ENCODE results near the gene LTA4H.
"Not testable (repeated sequence)": the region's sequence is repeated elsewhere in the genome, so short reads cannot be mapped to it uniquely, and the experiment has no call there.

Gene LTA4H

DNA sequence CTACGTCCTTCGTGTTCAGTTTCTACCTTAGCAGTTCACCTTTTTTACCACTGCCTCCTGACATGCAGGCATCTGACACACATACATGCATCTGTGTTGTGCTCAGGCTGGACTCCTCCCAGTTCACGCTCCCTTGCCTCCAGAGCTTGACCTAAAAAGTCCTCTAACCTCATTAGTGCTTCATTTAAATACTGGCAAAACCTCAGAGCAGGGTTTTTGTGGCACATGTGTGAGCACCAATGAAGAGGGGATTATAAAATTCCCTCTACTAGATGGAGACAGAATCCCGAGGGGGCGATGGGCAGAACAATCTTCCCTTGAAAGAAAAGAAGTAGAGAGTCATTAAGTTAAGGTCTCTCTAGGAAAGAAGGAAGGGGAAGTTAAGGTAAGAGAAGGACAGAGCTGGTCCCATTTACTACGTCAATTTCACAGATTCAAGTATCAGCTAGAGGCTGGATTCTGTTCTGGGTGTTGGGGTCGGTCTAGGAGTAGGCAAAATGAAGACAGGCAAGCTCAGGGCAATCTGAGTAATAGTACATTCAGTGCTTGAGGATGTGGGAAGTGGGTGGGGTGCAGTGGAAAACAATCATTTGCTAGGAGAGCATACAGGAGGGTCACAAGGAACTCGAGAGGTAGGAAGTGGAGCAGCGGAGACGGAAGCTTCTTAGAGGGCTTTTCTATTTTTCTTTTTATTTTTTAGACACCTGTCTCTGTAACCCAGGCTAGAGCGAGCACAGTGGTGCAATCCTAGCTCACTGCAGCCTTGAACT is 46.7 kb downstream of the LTA4H start:
- DNase-seq: no peak

DNA sequence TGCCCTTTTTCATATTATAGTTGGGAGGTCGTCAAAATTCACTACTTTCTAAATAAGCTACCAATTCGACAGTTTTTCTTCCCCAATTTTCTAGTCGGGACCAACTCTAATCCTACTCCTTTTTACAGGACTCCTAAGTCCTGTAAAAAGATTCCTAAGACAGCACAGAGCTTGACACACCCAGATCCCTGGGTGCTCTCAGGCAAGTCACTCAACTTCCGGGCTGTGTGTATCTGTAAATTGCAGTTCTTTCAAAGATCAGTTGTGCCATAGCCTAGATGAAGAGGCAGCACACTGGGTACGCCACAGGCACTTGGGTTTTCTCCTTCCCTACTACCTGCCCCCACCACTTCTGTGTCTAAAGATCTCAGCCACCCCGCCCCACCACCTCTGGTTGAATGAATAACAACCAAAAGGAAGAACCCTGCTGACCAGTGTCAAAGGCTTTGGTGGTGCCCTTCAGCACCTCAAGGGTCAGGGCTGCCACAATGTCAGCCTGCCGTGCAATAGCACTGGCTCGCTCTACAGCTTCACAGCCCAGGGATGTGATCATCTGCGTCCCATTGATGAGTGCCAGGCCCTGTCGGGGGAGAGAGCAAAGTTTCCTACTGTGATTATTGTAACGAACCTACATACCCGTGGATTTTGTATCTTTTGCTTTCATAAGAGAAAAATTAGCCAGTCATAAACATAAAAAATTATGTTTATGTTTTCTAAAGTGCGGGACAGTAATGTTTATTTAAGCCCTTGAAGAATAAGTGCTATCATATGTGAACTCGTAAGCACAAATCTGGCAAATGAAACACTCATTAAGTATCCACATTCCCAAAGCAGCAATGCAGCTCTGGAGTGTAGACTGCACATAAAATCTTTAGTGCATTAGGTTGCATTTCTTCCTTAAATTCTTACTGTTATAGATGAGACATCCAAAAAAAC is 48.5 kb downstream of the LTA4H start:
- DNase-seq: no peak

DNA sequence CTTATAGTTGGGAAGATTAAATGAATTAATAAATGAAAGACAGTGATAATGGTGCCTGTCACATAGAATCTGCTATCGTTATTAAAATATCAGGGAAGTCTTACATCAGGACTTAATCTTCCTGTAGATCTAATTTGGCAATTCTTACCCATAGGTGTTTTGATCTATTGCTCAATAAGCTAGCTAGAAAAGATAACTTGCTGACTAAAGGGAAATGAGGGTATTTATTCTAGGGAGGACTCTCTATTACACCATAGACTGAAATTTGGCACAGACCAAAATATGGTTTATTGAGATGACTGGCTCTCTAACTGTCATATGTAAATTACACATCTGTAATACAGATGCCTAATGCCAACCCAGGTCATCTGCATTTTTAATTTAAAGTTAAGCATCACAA is 50.7 kb downstream of the LTA4H start:
- no peak for DNase-seq

DNA sequence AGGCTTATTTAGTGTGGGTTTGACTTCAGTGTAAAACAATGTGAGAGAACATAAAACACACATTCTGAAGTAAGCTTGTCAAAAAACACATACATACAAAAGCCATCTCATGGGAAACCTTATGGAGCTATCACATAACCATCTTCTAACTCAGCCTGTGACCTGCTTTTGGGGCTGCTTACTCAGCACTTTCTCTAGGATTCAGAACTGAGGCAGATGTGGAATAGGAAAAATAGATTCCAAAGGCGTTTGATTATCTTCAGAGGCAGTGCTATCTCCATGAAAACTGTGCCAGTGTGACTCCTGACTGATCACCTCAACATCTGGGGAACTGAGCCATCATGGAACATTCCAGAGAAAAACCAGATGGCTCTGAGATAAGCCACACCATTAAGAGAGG is 52.8 kb downstream of the LTA4H start:
- no peak for DNase-seq

DNA sequence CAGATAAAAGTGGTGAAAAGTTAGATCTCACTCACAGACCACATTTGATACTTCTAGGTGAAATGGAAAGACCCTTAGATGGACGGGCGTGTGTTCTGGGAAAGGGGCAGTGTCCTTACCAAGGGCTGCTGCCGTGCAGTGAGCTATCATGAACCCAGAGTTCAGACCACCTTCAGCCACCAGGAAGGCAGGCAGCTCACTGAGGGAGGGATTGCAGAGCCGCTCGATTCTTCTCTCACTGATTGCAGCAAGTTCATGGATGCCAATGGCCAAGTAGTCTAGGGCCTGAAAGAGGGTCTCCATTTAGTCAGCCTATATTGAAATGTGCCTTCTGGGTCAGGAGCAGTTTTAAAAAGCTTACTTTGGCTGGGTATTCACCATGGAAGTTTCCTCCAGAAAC is 55.0 kb downstream of the LTA4H start:
- no peak for DNase-seq

DNA sequence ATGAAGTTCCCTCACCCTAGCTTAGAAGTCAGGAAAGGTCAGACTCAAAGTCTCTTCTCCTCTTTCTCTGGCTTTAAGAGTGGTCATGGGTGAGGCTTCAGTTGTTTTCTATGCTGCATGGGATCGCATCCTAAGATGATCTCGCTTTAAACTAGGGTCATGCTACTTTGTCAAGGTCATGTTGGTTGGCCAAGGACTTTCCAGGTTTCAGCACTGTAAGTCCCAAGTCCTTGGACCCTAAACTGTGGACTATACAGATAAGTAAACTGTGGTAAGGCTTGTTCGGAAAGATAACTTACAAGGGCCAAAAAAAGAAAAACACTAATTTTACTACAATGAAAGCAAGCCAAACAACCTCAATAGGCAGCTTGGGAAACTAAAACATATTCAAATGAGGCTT is 56.6 kb downstream of the LTA4H start:
- no peak for DNase-seq

DNA sequence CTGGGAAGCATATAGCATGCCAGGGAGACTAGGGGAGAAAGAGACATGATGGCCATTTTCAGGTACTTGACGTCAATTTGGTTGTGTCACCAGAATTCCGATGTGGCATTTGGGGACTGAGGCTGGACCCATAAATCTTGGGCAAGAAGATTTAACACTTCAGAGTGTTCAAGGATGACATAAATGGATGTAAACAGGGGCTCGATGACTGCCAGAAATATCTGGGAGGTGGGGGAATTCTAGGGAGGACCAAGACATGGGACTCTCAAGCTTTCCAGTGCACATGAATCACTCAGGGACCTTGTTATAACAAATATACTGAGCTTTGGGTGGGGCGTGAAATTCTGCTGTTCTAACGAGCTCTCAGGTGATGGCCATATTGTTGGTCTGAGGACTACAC is 57.0 kb downstream of the LTA4H start:
- no peak for DNase-seq

DNA sequence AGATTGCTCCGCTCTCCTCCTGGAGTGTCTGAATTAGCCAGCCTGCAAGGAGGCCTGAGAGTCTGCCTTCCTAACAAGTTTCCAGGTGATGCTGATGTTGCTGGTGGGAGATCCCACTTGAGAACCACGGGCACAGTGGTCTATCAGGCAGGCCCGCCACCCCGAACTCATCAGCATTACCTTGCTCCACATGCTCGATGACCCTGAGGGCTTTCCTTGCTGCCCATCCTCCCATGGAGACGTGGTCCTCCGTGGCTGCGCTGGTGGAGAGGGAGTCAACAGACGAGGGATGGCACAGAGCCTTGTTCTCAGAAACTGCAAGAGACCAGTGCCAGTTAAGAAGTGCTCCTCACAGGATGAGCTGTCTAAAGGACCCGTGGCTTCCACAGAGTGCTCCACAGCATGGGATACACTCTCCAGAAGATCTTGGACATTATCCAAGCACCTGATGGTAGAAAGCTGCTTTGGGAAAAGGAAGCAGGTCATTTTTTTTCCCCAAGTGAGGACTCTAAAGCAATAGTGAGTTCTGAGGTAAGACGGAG is 57.6 kb downstream of the LTA4H start:
- no peak for DNase-seq

DNA sequence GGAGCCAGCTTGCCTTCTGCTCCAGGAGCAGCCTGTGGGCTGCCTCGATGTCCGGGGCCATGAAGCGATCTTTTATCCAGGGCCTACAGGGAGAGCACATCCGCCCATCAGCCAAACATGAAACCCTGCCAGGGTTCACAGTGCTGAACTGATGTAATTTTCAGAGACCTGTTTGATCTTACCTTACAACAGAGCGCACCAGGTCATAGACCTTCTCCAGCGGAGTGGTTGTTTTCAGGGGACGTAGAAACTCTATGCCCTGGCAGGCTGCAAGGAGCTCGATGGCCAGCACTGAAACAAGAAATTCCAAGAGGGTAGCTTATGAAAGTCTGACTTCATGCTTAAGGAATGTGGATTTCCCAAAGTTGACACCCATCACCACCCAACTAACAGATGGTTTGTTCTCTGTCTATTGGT is 59.0 kb downstream of the LTA4H start:
- DNase-seq: no peak

DNA sequence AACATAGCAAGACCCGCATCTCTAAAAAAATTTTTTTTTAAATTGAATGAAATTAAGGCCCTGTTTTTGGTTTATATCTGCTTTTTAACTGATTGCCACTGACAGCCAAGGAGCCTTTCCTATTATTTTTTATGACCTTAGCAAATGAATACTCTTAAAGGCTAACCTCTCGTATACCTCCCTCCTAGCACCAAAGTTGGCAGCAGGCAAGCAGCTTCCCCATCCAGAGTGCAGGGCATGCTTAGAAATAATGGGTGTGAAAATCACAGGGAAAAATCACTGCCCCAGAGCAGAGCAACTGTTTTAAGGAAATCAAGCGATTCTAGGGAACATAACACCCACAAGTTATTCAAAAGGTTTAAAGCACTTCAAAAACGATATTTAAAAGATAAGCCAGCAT is 59.9 kb downstream of the LTA4H start:
- DNase-seq: no peak

DNA sequence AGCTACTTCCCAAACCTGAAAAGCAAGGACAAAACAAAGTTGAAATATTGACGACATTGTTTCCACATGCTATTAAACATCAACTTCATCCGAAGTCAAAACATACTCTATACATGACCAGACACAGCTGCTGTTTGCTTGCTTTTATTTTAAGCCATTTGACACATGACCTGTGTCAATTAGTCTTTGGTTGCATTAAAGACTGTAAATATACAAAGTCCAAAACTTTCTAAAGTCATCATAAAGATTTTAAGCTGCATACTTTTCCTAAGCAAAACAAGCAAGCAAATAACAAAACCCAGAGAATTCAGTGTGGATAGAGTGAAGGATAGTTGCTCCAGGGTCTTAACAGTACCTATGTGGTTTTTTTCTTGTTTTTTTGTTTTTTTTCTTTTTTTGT is 61.0 kb downstream of the LTA4H start:
- DNase-seq: no peak

DNA sequence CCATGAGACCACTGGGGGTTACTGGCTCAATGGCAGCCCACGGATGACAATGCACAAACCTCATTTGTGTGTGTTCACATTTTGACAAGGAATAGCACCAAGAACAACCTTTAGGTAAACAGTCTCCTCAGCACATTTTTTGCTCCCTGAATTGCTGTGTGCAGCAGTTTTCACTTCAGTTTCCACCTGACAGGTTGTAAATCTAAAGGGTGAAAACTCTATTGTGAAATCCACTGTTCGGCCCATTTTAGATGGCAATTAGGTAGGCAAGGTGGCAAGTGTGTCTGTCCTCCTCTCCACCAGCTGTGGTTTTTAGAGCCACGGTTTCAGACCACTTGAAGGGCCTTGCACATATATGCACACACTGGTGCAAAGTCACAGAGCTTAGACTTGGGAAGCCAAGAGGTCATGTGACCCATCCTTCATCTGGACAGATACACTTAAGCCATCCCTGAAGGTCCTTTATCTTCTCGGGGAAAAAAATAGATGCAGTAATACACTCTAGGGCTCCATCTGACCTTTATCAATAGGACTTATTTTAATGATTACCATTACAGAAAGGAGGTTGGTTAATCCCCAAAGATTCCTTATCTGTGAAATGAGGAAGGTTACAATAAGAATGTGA is 62.4 kb downstream of the LTA4H start:
- DNase-seq: no peak

DNA sequence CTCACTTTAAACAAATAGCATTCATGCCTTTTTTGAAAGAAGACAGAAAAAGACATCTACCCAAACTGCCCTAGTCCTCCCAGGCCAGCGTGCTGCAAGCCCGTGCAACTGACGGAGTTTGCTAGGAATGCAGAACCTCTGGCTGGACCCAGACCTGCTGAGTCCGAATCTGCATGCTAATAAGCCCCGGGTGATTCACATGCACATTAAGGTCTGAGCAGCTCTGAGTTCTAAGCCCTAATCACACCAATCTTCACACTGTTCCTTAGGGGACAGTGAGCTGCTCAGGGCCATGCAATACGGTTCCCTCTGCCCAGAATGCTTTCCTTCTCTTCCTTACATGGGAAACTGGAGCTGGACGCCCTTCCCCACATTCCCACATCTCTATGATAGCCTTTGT is 64.5 kb downstream of the LTA4H start:
- no peak for DNase-seq

DNA sequence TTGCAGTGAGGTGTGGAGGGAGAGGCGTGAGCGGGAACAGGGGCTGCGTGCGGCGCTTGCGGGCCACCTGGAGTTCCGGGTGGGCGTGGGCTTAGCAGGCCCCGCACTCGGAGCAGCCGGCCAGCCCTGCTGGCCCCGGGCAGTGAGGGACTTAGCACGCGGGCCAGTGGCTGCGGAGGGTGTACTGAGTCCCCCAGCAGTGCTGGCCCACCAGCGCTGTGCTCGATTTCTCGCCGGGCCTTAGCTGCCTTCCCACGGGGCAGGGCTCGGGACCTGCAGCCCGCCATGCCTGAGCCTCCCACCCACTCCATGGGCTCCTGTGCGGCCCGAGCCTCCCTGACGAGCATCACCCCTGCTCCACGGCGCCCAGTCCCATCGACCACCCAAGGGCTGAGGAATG is 66.3 kb downstream of the LTA4H start:
- not testable (repeated sequence) for DNase-seq

DNA sequence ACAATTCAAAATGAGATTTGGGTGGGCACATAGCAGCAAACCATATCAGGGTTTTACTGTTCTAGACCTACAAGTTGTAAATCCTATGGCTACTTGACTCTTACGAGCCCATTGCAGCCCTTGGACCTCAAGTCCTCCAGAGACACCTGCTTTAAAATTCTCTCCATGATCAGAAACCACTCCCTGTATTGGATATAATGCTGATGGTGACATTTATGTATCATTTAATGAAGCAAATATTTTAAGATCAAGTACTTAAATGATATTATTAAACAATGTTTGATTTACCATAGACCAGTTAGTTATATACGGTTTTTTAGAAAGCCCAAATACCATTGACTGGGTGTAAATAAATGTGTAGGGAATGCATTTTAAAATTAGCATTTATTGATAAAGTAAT is 68.1 kb downstream of the LTA4H start:
- no peak for DNase-seq

DNA sequence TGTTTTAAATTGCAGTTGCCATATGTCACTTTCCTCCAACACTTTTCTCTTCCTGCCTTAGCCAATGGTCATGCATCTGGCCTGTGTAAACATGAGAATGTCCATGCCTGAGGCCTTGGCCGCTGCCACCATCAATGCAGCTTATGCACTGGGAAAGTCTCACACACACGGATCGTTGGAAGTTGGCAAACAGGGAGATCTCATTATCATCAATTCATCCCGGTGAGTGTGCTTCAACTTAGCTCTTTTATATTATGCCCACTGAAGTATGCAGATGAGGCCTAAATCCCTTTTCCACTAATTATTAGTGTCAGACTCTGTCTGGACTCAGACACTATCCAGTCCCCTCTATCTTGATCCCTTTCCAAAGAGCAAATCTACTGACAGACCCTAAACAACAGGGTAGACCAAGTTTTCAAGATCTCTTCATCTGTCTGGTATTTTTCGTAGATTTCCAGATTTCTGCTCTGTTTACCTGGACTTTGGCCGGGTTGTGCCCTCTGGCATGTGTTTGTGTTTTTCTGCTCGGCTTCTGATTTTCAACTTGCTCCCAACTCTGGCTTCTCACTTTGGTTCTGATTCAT is 69.0 kb downstream of the LTA4H start:
- no peak for DNase-seq

DNA sequence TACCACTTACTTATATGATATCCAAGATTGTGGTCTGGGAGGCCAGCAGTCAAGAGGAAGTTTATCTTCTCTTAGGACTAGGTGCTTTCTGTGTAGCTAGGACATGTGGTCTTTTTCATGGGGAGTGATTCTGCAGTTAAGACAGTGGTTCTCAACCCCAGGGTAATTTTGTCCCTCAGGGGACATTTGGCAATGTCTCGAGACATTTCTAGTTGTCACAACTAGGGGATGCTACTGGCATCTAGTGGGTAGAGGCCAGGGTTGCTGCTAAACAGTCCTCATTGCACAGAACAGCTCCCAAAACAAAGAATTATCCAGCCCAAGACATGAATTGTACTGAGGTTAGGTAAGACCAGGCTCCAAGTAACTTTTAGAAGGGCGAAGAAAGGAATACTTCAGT is 72.3 kb downstream of the LTA4H start:
- peak; percentile 17 to 24 for DNase-seq

DNA sequence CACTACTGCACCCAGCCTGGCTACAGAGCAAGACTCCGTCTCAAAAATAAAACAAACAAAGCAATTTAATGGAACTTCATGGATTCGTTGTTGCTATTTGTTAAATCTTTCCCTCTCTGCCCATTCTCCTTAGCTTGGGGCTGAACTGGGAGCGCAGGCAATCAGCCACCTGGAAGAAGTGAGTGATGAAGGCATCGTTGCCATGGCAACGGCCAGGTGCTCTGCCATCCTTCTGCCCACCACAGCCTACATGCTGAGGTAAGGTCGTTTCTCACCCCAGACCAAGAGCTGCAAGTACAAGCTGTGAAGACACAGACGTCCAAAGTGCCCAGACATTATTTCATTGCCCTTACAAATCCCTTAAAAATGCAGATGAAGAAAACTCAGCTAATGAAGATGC is 73.2 kb downstream of the LTA4H start:
- DNase-seq: no peak

DNA sequence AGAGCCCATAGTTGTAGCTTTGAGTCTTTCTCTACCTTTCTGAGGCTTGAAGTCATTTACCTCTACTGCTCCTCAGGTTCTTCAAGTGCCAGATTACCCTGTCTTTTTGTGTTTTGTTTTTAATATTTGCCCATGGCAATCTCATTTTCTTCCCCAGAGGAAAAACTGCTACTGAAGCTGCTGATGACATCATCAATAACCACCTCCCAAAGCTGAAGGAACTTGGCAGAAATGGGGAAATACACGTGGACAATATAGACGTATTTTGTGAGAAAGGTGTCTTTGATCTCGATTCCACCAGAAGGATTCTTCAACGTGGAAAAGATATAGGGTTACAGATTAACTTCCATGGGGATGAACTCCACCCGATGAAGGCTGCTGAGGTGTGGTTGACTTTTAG is 75.1 kb downstream of the LTA4H start:
- DNase-seq: no peak

DNA sequence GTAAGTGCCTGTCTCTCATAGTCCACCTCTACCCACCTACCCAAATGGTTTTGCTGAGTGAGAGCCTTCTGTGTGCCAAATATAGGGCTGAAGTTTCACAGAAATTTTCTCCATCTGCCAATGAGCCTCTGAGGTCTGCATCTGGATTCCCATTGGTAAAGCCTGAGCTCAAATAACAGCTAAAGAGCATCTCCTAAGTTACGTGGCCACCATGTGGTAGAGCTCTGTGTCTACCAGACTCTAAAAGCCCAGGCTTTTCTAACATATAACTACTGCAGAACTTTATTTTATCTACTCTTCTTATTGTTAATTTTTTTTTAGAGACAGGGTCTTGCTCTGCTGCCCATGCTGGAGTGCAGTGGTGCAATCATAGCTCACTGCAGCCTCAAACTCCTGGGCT is 76.3 kb downstream of the LTA4H start:
- DNase-seq: peak; percentile 29 to 43

DNA sequence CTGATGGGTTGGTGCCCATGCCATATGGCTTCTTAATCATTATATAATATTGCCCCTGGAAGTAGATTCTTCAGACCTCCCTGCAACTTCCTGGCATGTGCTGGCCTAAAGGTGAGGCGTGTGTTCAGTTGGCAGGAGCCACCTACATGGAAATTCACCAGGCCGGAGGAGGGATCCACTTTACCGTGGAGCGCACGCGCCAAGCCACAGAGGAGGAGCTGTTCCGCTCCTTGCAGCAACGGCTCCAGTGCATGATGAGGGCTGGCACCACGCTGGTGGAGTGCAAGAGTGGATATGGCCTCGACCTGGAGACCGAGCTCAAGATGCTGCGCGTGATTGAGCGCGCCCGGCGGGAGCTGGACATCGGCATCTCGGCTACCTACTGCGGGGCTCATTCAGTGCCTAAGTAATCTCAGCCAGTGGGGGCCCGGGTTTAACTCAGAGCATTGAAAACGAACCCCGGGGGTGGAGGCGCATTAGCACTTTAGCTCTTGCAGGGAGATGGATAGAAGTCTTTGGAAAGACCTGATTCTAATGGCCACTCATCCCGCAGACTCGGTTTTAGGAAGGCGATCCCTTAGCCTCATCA is 78.7 kb downstream of the LTA4H start:
- no peak for DNase-seq

DNA sequence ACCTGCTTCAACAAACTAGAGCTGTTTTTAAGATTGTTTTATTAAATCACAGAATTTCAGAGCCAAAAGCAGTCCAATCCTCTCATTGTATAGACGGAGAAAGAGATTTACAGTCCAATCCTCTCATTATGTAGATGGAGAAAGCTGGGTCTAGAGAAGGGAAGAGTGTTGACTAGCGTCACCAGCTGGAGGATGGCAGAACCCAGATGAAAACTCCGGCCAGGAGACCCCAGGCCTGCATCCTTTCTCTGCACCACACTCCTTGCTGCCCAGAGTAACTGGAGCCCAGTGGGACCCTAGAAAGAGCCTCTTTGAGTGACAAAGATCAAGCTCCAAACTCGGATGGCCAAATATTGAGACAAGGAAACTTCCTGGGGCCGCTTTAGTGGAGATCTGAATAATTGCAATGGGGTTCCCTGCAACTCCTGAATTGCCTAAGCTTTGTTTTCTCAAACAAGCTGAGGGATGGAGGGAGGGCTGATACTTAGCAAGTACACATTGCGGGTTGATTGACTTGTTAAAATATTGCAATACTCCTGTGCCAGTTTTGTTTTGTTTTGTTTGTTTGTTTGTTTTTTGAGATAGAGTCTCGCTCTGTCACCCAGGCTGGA is 79.7 kb downstream of the LTA4H start:
- no peak for DNase-seq

Measured in Kasumi-1 (cell line).